ENCODE measurements around the gene TST. TPM values are rescaled to one million over a fixed set of nuclear protein-coding genes. Genes with fewer than 3 reads are reported as not detected.

The TST gene
- total and polyA plus RNA-seq, 2 donors (not counting 3 experiments of a cell fraction or from before 2014, with no cell fraction given), result 39.2 to 95.1 TPM

DNA sequence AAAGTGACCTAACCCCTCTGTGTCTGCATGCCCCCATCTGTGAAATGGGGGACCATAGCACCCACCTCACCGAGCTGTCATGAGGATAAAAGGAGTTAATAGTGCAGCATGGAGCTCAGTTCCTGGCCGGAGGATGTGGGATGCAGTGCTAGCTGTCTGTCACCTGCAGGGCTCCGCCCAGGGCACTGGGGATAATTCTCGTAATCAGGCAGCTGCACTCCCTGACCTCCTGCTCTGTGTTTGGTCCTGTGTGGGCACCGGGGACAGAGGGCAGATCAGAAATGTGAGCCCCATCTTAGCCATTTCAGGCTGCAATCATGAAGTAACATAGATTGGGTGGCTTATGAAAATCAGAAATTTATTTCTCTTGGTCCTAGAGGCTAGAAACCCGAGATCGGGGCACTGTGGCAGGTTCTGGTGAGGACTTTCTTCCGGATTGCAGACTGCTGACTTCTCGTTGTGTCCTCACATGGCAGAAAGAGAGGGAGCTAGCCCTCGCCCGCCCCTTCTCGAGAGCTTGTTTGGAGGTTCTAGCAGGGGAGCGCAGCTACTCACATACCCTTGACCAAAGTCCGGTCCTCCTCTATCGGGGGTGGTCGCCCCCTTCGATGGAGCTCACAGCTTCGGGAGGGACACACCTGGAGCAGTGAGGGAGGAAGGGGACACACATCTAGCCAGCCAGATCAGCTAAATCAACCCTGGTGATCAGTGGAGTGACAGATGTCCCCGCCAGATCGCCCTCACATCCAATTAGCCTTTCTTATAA is 35.5 kb upstream of the TST start:
- no peak overlapping the region for H2AFZ ChIP-seq (ENCODE audit: low read depth, low read length)
- H3K4me1 ChIP-seq (ENCODE audit: control insufficient read depth, extremely low read depth, insufficient read depth, low read length), result peaks cover 7% of the 10 kb centered on the region
- intact Hi-C loops (cut with micrococcal nuclease) (no loop called here), dilution Hi-C loops (cut with MboI; ENCODE audit: extremely low pct_ligation_motif_present, low sequenced_read_pairs) (no loop called here)
- H3K79me2 ChIP-seq (ENCODE audit: control insufficient read depth, insufficient read depth, low read length), result peaks cover 3% of the 10 kb centered on the region
- H3K27ac ChIP-seq (ENCODE audit: insufficient read depth, low read depth, low read length), result no peak overlapping the region
- CTCF ChIA-PET, result interaction anchor here (0.6 to 1.6 kb wide), 3 partner anchors 9 to 33 kb away, joined by 3 to 6 read pairs (median 4); no protein-coding TSS in a partner anchor
- no peak overlapping the region for H3K4me3 ChIP-seq (replicated peaks in 1 of 3; ENCODE audit: insufficient read depth in 1 of 3, low read depth in 1 of 3, low read length in 3 of 3)
- H3K9me3 ChIP-seq (replicated peaks; ENCODE audit: control insufficient read depth, insufficient read depth, low read length), result no peaks in the 10 kb centered on the region
- no TSS peak for BruUV-seq (replicated peaks)
- TF ChIP-seq FOS (IDR thresholded peaks at IDR 0.05; ENCODE audit: borderline replicate concordance, insufficient read depth, low read length) (no peak), GATA2 (IDR thresholded peaks at IDR 0.05; ENCODE audit: insufficient read depth, insufficient read length, low read depth, low read length) (no peak), POLR2A (IDR thresholded peaks at IDR 0.05; ENCODE audit: low read depth, low read length) (no peak), EZH2 (IDR thresholded peaks at IDR 0.05; ENCODE audit: borderline replicate concordance, low read depth, low read length, severe bottlenecking) (no peak), POLR2AphosphoS5 (IDR thresholded peaks at IDR 0.05; ENCODE audit: insufficient read depth, low read depth, low read length) (no peak), MYC (IDR thresholded peaks at IDR 0.05; ENCODE audit: low read depth, low read length) (no peak), JUN (IDR thresholded peaks at IDR 0.05; ENCODE audit: borderline replicate concordance, insufficient read depth, insufficient read length, low read depth) (no peak)
- TF ChIP-seq, protein P1, sequence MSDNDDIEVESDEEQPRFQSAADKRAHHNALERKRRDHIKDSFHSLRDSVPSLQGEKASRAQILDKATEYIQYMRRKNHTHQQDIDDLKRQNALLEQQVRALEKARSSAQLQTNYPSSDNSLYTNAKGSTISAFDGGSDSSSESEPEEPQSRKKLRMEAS (IDR thresholded peaks at IDR 0.05; ENCODE audit: insufficient read depth, insufficient read length), result no peak
- TF ChIP-seq, protein P2, sequence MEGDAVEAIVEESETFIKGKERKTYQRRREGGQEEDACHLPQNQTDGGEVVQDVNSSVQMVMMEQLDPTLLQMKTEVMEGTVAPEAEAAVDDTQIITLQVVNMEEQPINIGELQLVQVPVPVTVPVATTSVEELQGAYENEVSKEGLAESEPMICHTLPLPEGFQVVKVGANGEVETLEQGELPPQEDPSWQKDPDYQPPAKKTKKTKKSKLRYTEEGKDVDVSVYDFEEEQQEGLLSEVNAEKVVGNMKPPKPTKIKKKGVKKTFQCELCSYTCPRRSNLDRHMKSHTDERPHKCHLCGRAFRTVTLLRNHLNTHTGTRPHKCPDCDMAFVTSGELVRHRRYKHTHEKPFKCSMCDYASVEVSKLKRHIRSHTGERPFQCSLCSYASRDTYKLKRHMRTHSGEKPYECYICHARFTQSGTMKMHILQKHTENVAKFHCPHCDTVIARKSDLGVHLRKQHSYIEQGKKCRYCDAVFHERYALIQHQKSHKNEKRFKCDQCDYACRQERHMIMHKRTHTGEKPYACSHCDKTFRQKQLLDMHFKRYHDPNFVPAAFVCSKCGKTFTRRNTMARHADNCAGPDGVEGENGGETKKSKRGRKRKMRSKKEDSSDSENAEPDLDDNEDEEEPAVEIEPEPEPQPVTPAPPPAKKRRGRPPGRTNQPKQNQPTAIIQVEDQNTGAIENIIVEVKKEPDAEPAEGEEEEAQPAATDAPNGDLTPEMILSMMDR (IDR thresholded peaks at IDR 0.05; ENCODE audit: extremely low read depth in 1 of 2, insufficient read depth in 1 of 2, low read depth in 1 of 2, low read length in 2 of 2), result no peak
- no peak overlapping the region for H3K9ac ChIP-seq (replicated peaks; ENCODE audit: extremely low read depth, insufficient read depth, low read length)
- no peak for FAIRE-seq
- H3K27me3 ChIP-seq (ENCODE audit: control insufficient read depth in 2 of 2, insufficient read depth in 2 of 2, low read length in 2 of 2), result no peaks in the 10 kb centered on the region
- H4K20me1 ChIP-seq (replicated peaks; ENCODE audit: control insufficient read depth, extremely low read depth, insufficient read depth, low read length), result no peaks in the 10 kb centered on the region
- peaks cover 3 to 34% of the 10 kb centered on the region in 2 experiments for H3K36me3 ChIP-seq (ENCODE audit: control insufficient read depth in 2 of 2, extremely low read depth in 1 of 2, insufficient read depth in 2 of 2, low read length in 2 of 2)
- POLR2A ChIA-PET, result no interaction called here
- no peak overlapping the region for H3K4me2 ChIP-seq (ENCODE audit: insufficient read depth, low read length)
- no peaks in the 10 kb centered on the region for H3K9me1 ChIP-seq (replicated peaks; ENCODE audit: control insufficient read depth, extremely low read depth, insufficient read depth, low read length)
- DNase-seq (ENCODE audit: low read depth, low spot score), result no peak
